HEK293 (cell line): Measurements from ENCODE around the gene GLT6D1.

Source experiments
- CTCF ChIA-PET: fragments of 350-600 bp; formaldehyde crosslinking; extraction: SDS; loops from one replicate; lab custom pipeline; 2021; ENCODE audit warnings: antibody characterized with exemption; lab: Yijun Ruan, JAX
- POLR2A ChIA-PET: fragments of 300-600 bp; formaldehyde crosslinking; extraction: SDS; loops from one replicate; lab custom pipeline; 2020; ENCODE audit warnings: antibody characterized with exemption, inconsistent platforms; lab: Yijun Ruan, JAX
- H3K27ac ChIP-seq: fragments of 200-500 bp; sonication (Bioruptor generic); 2 replicates; pipeline ENCODE4 v1.5.1; 2014; ENCODE audit warnings: low read depth, low read length, control low read depth, inconsistent platforms; ENCODE audit errors: extremely low read depth
- H3K36me3 ChIP-seq, 2 experiments: fragments of 200-500 bp in 1 of 2; sonication (Bioruptor generic) in 1 of 2; 1 replicate in 1 of 2; 2 replicates in 1 of 2; pipeline ENCODE4 v1.5.1; 2014 to 2017; ENCODE audit warnings: inconsistent platforms in 2 of 2, low read length in 2 of 2; ENCODE audit not compliant: control insufficient read depth in 2 of 2, insufficient read depth in 1 of 2
- H3K4me1 ChIP-seq: fragments of 200-500 bp; sonication (Bioruptor generic); 2 replicates; pipeline ENCODE4 v1.5.1; 2014; ENCODE audit warnings: mild to moderate bottlenecking, low read length, inconsistent platforms; ENCODE audit not compliant: control insufficient read depth, insufficient read depth
- H3K4me3 ChIP-seq: 2 replicates; pipeline ENCODE4 v1.5.1; 2011; ENCODE audit warnings: low read depth, mild to moderate bottlenecking, control low read depth, low read length, moderate library complexity
- H3K9me3 ChIP-seq: fragments of 200-500 bp; sonication (Bioruptor generic); 2 replicates; pipeline ENCODE4 v1.5.1; 2014; ENCODE audit warnings: low read depth, low read length, inconsistent platforms; ENCODE audit not compliant: control insufficient read depth, insufficient read depth
- IKZF3 ChIP-seq: fragments of 450-650 bp; IDR thresholded peaks from 2 replicates; pipeline ENCODE4 v1.5.0; 2018; ENCODE audit warnings: missing biosample characterization, mild to moderate bottlenecking, missing genetic modification characterization, moderate library complexity
- ZBTB8A ChIP-seq: fragments of 450-650 bp; formaldehyde crosslinking; IDR thresholded peaks from 2 replicates; pipeline ENCODE4 v1.5.1; 2016; ENCODE audit warnings: missing biosample characterization, missing genetic modification characterization
- ZEB2 ChIP-seq: fragments of 450-650 bp; formaldehyde crosslinking; IDR thresholded peaks from 2 replicates; pipeline ENCODE4 v1.5.1; 2016; ENCODE audit warnings: missing biosample characterization, missing genetic modification characterization
- ZNF202 ChIP-seq: fragments of 450-650 bp; formaldehyde crosslinking; IDR thresholded peaks from 2 replicates; pipeline ENCODE4 v1.5.1; 2016; ENCODE audit warnings: missing biosample characterization, missing genetic modification characterization, borderline replicate concordance
- ZNF248 ChIP-seq: fragments of 450-650 bp; formaldehyde crosslinking; IDR thresholded peaks from 2 replicates; pipeline ENCODE4 v1.5.1; 2017; ENCODE audit warnings: missing biosample characterization, missing genetic modification characterization
- ZNF335 ChIP-seq: fragments of 450-650 bp; formaldehyde crosslinking; conservative IDR thresholded peaks from 2 replicates; pipeline ENCODE4 v1.5.1; 2016; ENCODE audit warnings: missing biosample characterization, missing genetic modification characterization
- ZNF501 ChIP-seq: fragments of 450-650 bp; formaldehyde crosslinking; IDR thresholded peaks from 2 replicates; pipeline ENCODE4 v1.5.1; 2016; ENCODE audit warnings: missing biosample characterization, missing genetic modification characterization
- ZNF560 ChIP-seq: fragments of 450-650 bp; formaldehyde crosslinking; IDR thresholded peaks from 2 replicates; pipeline ENCODE4 v1.5.1; 2017; ENCODE audit warnings: missing biosample characterization, missing genetic modification characterization, borderline replicate concordance
- ZNF600 ChIP-seq: fragments of 450-650 bp; formaldehyde crosslinking; IDR thresholded peaks from 2 replicates; pipeline ENCODE4 v1.5.1; 2016; ENCODE audit warnings: missing biosample characterization, missing genetic modification characterization
- ZXDB ChIP-seq: fragments of 450-650 bp; formaldehyde crosslinking; IDR thresholded peaks from 2 replicates; pipeline ENCODE4 v1.5.1; 2016; ENCODE audit warnings: missing biosample characterization, missing genetic modification characterization
- TF ChIP-seq, protein P1 (sequence below): fragments of 450-650 bp; formaldehyde crosslinking; IDR thresholded peaks from 2 replicates; pipeline ENCODE4 v1.5.1; 2016; ENCODE audit warnings: missing biosample characterization, missing genetic modification characterization
- TF ChIP-seq, protein P2 (sequence below): fragments of 450-650 bp; formaldehyde crosslinking; IDR thresholded peaks from 2 replicates; pipeline ENCODE4 v1.5.1; 2016; ENCODE audit warnings: missing biosample characterization, missing genetic modification characterization
- TF ChIP-seq, protein P3 (sequence below): fragments of 450-650 bp; formaldehyde crosslinking; IDR thresholded peaks from 2 replicates; pipeline ENCODE4 v1.5.1; 2016; ENCODE audit warnings: missing biosample characterization, missing genetic modification characterization
- TF ChIP-seq, protein P4 (sequence below): fragments of 450-650 bp; IDR thresholded peaks from 2 replicates; pipeline ENCODE4 v1.5.1; 2018; ENCODE audit warnings: missing biosample characterization, mild to moderate bottlenecking, missing genetic modification characterization
- TF ChIP-seq, protein P5 (sequence below): fragments of 450-650 bp; formaldehyde crosslinking; IDR thresholded peaks from 2 replicates; pipeline ENCODE4 v1.5.1; 2016; ENCODE audit warnings: missing biosample characterization, missing genetic modification characterization
- TF ChIP-seq, protein P6 (sequence below): fragments of 450-650 bp; formaldehyde crosslinking; IDR thresholded peaks from 2 replicates; pipeline ENCODE4 v1.5.1; 2016; ENCODE audit warnings: missing biosample characterization, missing genetic modification characterization

Gene GLT6D1

DNA sequence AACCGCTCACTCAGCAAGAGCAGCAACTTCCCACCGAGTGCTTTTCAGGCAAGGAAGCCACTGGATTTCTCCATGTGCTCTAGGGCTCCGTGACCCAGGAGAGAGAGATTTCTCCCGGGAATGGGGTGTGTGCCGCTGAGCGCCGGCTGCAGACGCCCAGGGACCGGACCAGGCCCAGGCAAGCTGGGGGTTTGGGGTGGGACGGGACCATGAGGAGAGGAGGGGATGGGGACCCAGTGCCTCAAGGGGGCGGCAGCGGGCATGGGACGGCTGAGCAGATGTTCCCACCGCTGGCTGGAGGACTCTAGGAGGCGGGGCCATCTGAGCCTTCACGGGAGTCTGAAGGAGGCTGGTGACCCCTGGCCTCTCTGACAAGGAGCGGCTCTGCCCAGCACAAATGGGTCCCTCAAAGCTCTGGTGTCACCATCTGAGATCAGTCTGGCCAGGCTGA, 32.3 kb upstream of the GLT6D1 start:
- ChIA-PET CTCF (interaction anchor here (0.7 to 1.3 kb wide), 2 partner anchors 41 to 67 kb away, joined by 3 to 6 read pairs; no protein-coding TSS in a partner anchor), POLR2A (no interaction called here)
- Histone ChIP-seq H3K36me3 (no peaks in the 10 kb centered on the region), H3K4me3 (no peak overlapping the region), H3K4me1 (no peaks in the 10 kb centered on the region), H3K9me3 (no peaks in the 10 kb centered on the region), H3K27ac (no peak overlapping the region)
- TF ChIP-seq ZNF560 (tag by site-specific recombination) (no peak), ZNF501 (tag by site-specific recombination) (no peak), ZNF335 (tag by site-specific recombination) (no peak), IKZF3 (tag by site-specific recombination) (no peak)
- TF ChIP-seq, protein P1, sequence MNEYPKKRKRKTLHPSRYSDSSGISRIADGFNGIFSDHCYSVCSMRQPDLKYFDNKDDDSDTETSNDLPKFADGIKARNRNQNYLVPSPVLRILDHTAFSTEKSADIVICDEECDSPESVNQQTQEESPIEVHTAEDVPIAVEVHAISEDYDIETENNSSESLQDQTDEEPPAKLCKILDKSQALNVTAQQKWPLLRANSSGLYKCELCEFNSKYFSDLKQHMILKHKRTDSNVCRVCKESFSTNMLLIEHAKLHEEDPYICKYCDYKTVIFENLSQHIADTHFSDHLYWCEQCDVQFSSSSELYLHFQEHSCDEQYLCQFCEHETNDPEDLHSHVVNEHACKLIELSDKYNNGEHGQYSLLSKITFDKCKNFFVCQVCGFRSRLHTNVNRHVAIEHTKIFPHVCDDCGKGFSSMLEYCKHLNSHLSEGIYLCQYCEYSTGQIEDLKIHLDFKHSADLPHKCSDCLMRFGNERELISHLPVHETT = no peak
- TF ChIP-seq, protein P2, sequence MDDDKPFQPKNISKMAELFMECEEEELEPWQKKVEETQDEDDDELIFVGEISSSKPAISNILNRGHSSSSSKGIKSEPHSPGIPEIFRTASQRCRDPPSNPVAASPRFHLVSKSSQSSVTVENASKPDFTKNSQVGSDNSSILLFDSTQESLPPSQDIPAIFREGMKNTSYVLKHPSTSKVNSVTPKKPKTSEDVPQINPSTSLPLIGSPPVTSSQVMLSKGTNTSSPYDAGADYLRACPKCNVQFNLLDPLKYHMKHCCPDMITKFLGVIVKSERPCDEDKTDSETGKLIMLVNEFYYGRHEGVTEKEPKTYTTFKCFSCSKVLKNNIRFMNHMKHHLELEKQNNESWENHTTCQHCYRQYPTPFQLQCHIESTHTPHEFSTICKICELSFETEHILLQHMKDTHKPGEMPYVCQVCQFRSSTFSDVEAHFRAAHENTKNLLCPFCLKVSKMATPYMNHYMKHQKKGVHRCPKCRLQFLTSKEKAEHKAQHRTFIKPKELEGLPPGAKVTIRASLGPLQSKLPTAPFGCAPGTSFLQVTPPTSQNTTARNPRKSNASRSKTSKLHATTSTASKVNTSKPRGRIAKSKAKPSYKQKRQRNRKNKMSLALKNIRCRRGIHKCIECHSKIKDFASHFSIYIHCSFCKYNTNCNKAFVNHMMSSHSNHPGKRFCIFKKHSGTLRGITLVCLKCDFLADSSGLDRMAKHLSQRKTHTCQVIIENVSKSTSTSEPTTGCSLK (tag by site-specific recombination) = no peak
- TF ChIP-seq, protein P3, sequence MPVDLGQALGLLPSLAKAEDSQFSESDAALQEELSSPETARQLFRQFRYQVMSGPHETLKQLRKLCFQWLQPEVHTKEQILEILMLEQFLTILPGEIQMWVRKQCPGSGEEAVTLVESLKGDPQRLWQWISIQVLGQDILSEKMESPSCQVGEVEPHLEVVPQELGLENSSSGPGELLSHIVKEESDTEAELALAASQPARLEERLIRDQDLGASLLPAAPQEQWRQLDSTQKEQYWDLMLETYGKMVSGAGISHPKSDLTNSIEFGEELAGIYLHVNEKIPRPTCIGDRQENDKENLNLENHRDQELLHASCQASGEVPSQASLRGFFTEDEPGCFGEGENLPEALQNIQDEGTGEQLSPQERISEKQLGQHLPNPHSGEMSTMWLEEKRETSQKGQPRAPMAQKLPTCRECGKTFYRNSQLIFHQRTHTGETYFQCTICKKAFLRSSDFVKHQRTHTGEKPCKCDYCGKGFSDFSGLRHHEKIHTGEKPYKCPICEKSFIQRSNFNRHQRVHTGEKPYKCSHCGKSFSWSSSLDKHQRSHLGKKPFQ = no peak

DNA sequence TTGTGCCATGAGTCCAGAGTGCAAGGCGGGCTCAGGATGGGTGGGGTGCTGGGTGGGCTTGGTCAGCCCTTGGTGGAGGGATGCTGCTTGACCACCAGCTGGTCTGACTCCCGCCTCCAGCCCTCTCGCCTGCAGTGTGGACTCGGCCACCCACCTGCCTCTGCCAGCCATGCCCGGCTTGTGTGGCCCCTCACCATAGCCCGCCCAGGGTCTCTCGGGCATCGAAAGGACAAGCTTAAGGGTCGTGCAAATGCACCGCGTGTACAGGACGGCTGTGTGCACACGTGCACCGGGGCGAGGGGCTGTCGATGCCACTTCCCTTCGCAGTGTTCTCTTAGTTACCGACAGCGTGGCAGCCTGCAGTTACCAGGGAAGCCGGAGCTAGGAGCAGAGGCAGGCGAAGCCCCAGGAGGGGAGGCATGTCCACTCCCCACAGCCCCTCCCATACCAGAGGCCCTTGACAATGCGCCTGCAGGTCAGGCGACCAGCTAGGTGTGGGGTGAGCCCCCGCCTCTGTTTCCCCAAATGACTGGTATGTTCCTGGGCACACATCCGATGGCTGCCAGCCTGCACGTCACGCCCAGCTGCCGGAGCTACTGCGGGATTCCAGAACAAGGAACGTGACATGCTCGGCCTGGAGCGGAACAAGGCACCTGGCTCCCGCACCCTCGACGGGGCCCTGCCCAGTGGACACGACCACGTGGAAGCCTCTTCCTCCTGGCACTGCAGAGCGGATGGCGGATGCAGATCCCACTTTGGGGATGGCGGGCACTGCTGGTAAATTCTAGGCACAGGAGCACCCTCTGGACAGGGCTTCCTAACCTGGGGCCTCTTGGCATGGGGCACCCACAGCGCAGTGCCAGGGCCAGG, 31.6 kb upstream of the GLT6D1 start:
- no peaks in the 10 kb centered on the region for H3K4me1 ChIP-seq
- no peak overlapping the region for H3K4me3 ChIP-seq
- CTCF ChIA-PET = interaction anchor here (0.7 kb wide), 1 partner anchor 40 kb away, joined by 3 read pairs; no protein-coding TSS in a partner anchor
- no peak for TF ChIP-seq ZNF600 (tag by site-specific recombination)
- TF ChIP-seq ZEB2 (tag by site-specific recombination) = no peak
- TF ChIP-seq ZNF248 (tag by site-specific recombination) = no peak
- TF ChIP-seq, protein P4, sequence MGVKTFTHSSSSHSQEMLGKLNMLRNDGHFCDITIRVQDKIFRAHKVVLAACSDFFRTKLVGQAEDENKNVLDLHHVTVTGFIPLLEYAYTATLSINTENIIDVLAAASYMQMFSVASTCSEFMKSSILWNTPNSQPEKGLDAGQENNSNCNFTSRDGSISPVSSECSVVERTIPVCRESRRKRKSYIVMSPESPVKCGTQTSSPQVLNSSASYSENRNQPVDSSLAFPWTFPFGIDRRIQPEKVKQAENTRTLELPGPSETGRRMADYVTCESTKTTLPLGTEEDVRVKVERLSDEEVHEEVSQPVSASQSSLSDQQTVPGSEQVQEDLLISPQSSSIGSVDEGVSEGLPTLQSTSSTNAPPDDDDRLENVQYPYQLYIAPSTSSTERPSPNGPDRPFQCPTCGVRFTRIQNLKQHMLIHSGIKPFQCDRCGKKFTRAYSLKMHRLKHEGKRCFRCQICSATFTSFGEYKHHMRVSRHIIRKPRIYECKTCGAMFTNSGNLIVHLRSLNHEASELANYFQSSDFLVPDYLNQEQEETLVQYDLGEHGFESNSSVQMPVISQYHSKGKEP = no peak
- TF ChIP-seq, protein P5, sequence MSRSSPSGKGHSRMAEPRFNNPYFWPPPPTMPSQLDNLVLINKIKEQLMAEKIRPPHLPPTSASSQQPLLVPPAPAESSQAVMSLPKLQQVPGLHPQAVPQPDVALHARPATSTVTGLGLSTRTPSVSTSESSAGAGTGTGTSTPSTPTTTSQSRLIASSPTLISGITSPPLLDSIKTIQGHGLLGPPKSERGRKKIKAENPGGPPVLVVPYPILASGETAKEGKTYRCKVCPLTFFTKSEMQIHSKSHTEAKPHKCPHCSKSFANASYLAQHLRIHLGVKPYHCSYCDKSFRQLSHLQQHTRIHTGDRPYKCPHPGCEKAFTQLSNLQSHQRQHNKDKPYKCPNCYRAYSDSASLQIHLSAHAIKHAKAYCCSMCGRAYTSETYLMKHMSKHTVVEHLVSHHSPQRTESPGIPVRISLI (tag by site-specific recombination) = no peak
- TF ChIP-seq ZXDB = no peak
- TF ChIP-seq, protein P6, sequence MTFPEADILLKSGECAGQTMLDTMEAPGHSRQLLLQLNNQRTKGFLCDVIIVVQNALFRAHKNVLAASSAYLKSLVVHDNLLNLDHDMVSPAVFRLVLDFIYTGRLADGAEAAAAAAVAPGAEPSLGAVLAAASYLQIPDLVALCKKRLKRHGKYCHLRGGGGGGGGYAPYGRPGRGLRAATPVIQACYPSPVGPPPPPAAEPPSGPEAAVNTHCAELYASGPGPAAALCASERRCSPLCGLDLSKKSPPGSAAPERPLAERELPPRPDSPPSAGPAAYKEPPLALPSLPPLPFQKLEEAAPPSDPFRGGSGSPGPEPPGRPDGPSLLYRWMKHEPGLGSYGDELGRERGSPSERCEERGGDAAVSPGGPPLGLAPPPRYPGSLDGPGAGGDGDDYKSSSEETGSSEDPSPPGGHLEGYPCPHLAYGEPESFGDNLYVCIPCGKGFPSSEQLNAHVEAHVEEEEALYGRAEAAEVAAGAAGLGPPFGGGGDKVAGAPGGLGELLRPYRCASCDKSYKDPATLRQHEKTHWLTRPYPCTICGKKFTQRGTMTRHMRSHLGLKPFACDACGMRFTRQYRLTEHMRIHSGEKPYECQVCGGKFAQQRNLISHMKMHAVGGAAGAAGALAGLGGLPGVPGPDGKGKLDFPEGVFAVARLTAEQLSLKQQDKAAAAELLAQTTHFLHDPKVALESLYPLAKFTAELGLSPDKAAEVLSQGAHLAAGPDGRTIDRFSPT = no peak
- no peak for TF ChIP-seq ZBTB8A (tag by site-specific recombination)
- TF ChIP-seq ZNF202 (tag by site-specific recombination) = no peak
- H3K36me3 ChIP-seq = no peaks in the 10 kb centered on the region
- H3K27ac ChIP-seq = no peak overlapping the region
- POLR2A ChIA-PET = no interaction called here
- no peaks in the 10 kb centered on the region for H3K9me3 ChIP-seq
